Activated naive CD4-positive, alpha-beta T cell treated with anti-CD3 and anti-CD28 coated beads, Interleukin-2, amount 50 U/mL, for 16 hours (primary cell): ENCODE measurements around the gene SCYL2.
"Not testable (repeated sequence)": the region's sequence is repeated elsewhere in the genome, so short reads cannot be mapped to it uniquely, and the experiment has no call there.

Experiments
- DNase-seq: peaks from one replicate; pipeline ENCODE4 v3.0.0-alpha.2; 2020

SCYL2 gene

GRCh38 chr12:100331871-100332270 is 64.9 kb downstream of the SCYL2 start:
- DNase-seq = no peak

GRCh38 chr12:100332852-100333251 is 65.9 kb downstream of the SCYL2 start:
- no peak for DNase-seq

GRCh38 chr12:100337299-100337698 is 70.3 kb downstream of the SCYL2 start:
- DNase-seq = no peak

DNA sequence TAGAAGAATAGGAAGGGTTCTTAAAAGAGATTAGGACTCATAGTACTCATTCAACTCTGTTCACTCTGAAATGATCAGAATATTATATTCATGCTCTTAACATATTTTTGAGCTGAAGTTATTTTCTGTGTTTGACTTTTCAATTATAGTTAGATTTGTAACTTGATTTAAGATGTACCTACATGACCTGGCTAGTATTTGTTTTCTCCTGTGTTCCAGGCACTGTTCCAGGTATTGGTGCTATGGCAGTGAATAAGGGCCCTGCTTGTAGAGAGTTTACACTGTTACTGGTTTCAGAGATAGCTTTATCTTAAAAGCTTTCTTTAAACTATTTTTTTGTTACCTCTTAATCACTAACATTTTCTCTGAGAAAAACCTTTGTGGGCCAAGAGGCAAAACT is 70.8 kb downstream of the SCYL2 start:
- DNase-seq = no peak

- no peak for DNase-seq
These were observed 72.1 kb downstream of the SCYL2 start for GRCh38 chr12:100339071-100339470.

DNA sequence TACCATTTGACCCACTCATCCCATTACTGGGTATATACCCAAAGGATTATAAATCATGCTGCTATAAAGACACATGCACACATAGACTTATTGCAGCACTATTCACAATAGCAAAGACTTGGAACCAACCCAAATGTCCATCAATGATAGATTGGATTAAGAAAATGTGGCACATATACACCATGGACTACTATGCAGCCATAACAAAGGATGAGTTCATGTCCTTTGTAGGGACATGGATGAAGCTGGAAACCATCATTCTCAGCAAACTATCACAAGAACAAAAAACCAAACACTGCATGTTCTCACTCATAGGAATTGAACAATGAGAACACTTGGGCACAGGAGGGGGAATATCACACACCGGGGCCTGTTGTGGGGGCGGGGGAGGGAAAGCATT is 75.9 kb downstream of the SCYL2 start:
- not testable (repeated sequence) for DNase-seq

- DNase-seq = not testable (repeated sequence)
These were observed 77.4 kb downstream of the SCYL2 start for GRCh38 chr12:100344351-100344750.

- no peak for DNase-seq
These were observed 78.2 kb downstream of the SCYL2 start for GRCh38 chr12:100345020-100345767.

DNA sequence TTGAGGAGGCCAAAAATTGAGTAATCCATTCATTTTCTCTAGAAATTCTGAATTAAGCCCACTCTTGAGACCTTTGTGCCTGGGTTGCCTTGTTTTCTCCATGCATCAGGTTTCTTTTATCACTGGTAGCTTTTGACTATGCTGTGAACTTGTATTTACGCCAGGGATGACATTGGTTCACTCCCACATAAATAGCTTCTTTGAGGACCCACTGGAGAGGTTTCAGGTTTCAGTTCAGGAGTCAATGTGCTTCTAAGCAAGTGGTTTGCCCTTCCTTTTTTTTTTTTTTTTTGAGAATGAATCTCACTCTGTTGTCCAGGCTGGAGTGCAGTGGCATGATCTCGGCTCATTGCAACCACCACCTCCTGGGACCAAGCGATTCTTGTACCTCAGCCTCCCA is 79.7 kb downstream of the SCYL2 start:
- no peak for DNase-seq

- DNase-seq = no peak
These were observed 81.9 kb downstream of the SCYL2 start for GRCh38 chr12:100348657-100349454.

DNA sequence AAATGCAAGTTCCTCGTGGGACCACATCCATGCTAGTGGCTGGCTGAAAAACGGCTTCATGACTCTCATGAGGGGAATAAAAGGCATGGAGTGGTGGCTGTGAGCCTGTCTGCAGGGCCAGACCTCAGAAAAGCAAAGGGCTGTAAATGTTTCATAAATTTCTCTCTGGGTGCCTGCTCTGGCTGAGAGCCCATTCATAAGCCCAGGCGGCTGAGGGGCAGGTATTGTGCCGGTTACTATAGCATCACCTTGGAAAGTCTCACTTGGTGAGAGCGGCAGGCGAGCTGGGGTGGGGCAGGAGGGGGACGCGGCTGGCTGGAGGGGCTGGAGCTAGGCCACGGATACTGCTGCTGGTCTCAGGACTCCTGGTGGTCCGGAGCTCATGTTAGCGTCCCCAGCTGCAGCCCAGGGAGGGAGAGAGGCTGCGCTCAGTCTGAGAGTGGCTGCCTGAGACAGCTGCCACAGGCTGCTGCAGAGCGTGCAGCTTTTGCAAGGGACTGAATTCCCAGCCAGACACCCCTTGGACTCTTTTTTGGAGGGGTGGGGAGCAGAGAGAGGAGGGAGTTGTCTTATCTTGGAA is 89.8 kb downstream of the SCYL2 start, which contains the start of gene SLC17A8:
TSS of gene SLC17A8 (plus strand) at position 431 of the 580 bp plus-strand sequence. CDS start 318 bp downstream, outside the sequence.
- DNase-seq = no peak

GRCh38 chr12:100359248-100359647 is 92.3 kb downstream of the SCYL2 start:
- no peak for DNase-seq

DNA sequence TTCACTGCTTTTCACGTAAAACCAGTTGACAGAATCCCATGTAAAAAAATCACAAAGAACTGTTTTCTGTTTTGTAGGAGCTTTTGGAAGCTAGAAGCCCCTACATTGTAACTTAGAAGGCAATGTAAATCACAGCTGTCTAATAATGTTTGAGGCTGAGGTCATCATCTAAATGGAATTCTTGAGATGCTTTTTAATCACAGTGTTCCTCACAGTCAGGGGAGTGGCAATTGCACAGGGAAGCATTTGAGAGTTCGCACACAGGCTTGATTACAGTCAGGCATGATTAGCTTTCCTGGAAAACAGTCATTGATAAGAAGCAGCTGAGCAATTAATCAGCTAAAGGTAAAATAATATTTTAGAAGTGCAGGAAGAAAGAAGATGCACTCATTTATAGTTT is 92.8 kb downstream of the SCYL2 start:
- DNase-seq = no peak

GRCh38 chr12:100360450-100360849 is 93.5 kb downstream of the SCYL2 start:
- no peak for DNase-seq

- no peak for DNase-seq
These were observed 97.3 kb downstream of the SCYL2 start for GRCh38 chr12:100364324-100364723.

GRCh38 chr12:100365411-100365810 is 98.4 kb downstream of the SCYL2 start:
- no peak for DNase-seq

- DNase-seq = no peak
These were observed 101.1 kb downstream of the SCYL2 start for GRCh38 chr12:100368066-100368465.

- no peak for DNase-seq
These were observed 104.2 kb downstream of the SCYL2 start for GRCh38 chr12:100371146-100371545.

- DNase-seq = no peak
These were observed 106.1 kb downstream of the SCYL2 start for GRCh38 chr12:100372853-100373640.

DNA sequence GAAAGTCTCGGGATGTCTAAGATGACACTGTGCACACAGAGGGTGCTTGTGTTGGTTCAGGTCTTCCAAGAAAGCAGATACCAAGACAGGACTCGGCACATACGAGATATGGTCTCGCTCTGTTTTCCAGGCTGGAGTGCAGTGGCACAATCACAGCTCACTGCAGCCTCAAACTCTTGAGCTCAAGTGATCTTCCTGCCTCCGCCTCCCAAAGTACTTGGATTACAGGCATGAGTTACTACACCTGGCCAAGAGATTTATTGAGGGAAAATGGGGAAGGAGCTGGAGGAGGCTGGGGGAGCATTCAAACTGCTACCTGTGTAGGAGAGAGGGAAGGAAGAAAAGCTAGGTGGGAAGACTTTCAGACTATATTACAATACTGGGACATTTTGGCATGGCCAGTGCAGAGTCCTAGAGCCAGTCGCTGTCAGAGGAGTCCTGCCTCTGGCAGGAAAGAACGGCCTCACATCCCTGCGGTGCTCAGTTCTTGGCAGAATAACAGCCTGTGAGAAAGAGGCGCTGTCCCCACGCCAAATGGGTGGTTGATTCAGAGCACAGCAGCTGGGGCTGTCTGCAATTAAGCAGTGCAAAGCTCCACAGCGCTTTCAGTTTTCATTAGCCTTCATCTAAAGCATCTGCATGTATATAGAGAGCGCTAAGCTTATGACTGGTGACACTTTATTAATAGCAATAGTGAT is 108.2 kb downstream of the SCYL2 start:
- no peak for DNase-seq

- DNase-seq = no peak
These were observed 109.2 kb downstream of the SCYL2 start for GRCh38 chr12:100376161-100376560.

DNA sequence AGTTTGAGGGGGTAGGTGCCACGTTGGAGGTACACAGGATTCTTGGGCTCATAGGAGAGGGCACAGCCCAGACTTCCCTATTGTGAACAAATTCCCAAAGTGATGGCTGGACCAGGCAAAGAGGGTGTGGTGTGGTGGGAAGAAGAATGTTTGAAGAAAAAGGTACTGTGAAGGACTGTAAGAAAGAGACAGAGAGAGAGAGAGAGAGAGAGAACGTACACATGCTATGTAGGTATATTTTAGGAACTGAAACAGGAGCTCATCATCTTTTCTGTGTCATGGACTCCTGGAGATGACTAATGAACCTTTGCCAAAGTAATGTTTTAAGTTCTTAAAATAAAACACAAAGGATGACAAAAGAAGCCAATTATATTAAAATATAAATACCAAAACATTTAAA is 114.4 kb downstream of the SCYL2 start:
- no peak for DNase-seq
